NCI-H128 (cell line): ENCODE results near the gene PPP1R10.

ENCODE experiments used
- DNase-seq: peaks from one replicate; lab custom pipeline; 2025; ENCODE audit not compliant: unreplicated experiment; lab: John Stamatoyannopoulos, UW

Gene PPP1R10

GRCh38 chr6:30557683-30557981, 59.4 kb downstream of the PPP1R10 start:
- DNase-seq = peak; percentile 29

- peak; percentile 54 for DNase-seq
Observed at GRCh38 chr6:30556906-30557682, 59.9 kb downstream of the PPP1R10 start, which contains the start of gene PRR3. TSS of gene PRR3 (plus strand) at chr6:30557295. CDS start at chr6:30557345, 50 bp downstream.

GRCh38 chr6:30556066-30556905, 60.8 kb downstream of the PPP1R10 start, which contains the start of gene GNL1:
TSS of gene GNL1 (minus strand) at chr6:30556489. CDS start at chr6:30556203, 286 bp downstream.
- DNase-seq = peak; percentile 83

GRCh38 chr6:30555816-30556065, 61.3 kb downstream of the PPP1R10 start:
- DNase-seq = no peak

- no peak for DNase-seq
Observed at GRCh38 chr6:30554962-30555815, 61.9 kb downstream of the PPP1R10 start.

GRCh38 chr6:30554404-30554803, 62.6 kb downstream of the PPP1R10 start:
- DNase-seq = no peak
